HK-2 (cell line): ENCODE results near the gene CLDN9.

Source experiments
- DNase-seq: peaks from one replicate; pipeline ENCODE4 v3.0.0-alpha.2; 2018; ENCODE audit not compliant: unreplicated experiment

The CLDN9 gene

DNA sequence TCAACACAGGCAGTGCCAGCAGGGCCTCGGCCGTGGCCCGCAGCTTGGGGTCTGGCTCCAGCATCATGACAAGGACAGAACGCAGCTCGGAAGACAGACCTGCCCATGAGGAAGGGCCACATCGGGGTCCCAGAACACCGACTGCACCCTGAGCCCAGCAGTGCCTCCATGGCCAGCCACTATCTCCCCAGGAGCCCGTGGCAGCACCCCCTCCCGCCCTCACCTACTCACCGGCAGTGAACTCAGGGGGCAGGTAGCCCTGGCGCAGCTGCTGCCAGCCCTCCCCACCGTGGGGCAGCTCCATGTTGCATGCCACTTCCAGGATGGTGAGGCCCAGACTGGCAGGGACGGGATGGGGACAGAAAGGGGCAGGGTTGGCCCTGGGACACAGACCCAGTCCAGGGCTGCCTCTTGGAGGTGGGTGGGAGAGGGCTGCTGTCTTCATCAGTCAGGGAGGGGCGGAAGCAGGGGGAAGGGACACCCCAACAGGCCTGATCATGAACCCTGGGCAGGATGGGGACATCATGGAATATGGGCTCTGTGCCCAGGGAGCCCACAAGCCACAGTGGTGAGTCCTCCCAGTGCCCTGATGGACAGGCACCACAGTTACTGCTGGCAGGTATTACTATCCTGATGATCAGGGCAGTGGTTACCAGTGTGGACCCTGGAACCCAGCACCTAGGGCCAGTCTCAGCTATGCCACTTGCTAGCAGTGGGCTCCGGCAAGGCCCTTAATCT is 38.2 kb upstream of the CLDN9 start:
- DNase-seq: no peak

DNA sequence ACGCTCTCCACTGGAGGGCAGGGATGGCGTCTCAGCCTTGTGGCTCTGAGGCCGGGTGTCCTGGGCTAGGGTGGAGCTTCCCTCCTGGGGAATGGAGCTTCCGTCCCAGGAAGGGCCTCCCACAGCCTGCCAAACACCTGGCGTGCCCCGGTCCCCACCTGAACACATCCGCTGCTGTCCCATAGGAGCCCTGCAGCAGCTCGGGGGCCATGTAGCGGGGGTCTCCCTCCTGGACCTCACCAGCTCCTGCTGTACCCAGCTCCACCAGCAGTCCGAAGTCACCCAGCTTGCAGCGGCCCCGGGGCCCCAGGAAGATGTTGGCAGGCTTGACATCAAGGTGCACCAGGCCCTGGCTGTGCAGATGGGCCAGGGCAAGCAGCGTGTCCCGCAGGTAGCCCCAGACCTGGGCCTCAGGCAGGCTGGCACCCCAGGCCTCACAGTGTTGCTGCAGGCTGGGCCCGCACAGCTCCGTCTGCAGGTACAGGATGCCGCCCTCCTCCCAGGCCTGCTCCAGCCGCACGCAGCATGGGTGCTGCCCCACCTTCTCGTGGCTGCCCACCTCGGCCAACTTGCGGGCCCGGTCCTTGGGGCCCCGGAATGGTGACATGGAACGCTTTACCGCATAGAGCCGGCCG is 37.4 kb upstream of the CLDN9 start:
- DNase-seq: no peak

DNA sequence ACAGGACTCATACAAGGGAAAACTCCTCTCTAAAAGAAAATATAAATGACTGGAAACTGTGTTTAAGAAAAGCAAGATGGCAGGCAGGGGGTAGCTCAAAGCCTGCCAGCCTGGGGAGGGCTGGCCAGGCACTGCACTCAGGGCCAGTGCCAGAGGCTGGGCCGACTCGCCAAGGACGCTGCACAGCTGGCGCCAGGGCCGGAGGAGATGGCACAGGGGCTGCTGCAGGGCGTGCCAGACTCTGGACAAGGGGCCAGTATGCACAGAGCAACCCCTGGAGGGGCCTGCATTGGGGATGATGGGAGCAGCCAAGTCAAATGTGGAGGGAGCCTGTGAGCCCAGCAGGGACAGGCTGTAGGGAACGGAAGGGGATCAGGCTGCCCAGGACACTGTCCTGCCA is 36.5 kb upstream of the CLDN9 start:
- no peak for DNase-seq

DNA sequence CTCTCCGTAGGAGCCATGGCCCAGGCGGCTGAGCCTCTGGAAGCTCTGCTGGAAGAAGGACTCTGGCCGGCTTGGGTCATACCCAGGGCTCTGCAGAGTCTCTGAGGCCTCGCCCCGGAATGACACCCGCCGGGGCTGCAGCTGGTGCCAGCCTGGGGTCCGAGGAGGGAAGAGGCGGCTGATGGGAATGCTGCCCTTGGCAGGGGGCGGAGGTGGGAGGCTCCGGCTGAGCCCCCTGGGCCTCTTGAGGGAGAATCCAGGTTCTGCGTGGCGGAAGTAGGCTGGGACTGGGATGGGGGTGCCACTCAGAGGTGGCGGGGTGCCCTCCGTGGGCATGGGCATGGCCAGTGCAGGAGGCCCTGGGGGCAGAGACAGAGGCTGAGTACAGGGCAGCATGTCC is 36.0 kb upstream of the CLDN9 start:
- no peak for DNase-seq

DNA sequence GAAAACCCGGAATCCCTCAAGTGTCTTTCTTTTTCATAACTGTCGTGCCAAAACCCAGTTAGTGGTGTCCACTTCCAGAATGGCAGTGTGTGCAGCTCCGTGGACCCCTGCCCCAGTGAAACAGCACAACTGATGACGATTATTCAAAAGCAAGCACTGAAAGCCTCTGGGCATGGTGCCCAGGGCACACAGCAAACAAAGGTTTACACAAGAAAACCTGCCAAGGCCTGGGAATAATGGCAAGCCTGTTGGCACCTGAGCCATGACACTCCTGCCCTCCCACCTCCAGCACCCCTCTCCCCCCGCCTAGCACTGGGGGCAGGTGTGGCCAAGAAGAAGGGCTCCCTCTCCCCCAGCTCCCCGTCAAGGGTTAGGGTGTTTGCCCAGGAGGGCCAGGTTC is 35.3 kb upstream of the CLDN9 start:
- DNase-seq: no peak

DNA sequence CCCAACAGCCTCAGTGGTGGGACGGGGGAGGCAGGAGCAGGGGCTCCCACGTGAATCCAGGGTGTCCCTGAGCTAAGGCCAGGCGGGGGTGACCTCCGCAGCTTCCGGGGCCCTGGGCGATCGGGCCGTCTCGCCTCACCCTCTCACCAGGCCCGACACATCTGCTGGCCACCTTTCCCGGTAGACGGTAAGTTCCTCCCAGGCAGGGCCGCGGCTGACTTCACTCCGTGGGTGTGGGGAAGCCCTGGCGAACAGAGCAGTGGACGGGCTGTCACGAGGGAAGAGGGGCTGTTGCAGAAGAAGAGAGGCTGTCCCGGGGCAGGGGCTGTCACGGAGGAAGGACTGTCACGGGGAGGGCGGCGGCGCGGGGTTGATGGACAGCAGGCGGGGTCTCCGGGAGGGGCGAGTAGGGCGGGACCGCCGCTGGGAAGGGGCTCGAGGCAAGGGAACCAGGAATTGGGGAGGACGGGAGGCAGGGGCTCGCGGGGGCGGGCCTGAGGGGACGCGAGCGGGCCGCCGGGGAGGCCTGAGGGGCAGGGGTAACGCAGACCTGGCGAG is 33.0 kb upstream of the CLDN9 start:
- DNase-seq: peak; percentile 38

DNA sequence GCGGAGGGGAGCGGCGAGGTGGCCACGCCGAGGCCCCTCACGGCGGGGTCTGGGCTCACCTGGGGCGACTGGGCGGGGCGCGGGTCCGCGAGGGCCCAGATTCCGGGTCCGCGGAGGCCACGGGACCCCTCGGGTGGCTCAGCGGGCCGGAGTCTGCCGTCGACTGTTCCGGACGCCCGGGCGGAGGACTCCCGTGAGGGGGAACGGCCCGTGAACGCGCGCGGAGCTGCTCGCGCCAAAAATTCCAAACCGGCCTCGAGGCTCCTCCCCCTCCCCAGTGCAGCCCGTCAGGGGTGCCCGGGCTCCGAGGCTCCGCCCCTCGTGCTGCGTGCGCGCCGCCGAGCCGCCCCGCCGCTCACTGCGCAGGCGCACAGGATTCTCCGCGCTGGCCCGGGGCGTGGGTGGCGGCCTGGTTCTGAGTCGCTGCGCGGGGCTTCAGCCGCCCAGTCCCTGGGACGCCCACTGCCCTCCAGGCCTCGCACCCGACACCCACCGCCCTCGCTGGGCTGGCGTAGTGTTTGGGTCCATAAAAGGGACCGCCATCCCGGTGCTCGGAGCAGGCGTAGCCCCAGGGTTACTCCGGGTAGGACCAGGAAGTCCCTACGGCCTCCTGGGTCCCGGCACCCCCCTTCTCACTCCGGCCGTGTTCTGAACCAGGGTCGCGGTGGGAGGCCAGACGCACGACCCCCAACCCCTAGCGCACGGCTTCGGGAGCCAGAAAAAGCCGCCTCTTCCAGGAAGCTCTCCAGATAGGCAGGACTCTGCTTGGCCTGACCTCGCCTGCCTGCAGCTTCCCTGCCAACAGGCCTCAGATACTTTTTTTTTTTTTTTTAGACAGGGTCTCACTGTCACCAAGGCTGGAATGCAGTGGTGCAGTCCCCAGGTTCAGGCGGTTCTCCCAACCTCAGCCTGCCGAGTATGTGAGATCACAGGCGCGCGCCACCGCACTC is 32.2 kb upstream of the CLDN9 start, which contains the start of gene PKMYT1:
PKMYT1 (minus strand) TSS at position 220 of the 950 bp plus-strand sequence. CDS start 789 bp downstream, outside the sequence.
- DNase-seq: peak; percentile 86

DNA sequence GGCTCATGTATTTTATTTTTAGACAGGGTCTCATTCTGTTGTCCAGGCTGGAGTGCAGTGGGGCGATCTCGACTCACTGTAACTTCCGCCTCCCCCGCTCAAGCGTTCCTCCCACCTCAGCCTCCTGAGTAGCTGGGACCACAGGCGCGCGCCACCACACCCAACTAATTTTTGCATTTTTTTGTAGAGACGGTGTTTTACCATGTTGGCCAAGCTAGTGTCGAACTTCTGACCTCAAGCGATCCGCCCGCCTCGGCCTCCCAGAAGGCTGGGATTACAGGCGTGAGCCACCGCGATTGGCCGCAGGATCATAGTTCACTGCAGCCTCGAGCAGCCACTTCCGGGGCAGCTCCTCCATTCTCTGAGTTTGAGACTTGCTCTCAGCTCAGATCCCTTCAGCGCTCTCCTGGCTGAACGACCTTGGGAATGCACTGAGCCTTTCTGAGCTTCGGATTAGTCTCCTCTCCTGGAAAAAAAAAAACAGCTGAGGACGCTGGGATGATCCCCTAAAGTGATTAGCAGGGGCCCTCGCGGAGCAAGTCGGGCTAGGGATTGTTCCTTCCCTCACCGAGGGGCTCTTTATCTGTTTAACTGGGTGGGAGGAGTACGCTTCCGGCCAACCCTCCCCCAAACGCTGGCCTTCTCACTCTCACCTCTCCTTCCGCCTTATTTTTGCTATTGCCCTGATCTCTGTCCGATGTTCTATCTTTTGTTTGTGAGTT is 31.4 kb upstream of the CLDN9 start:
- no peak for DNase-seq

DNA sequence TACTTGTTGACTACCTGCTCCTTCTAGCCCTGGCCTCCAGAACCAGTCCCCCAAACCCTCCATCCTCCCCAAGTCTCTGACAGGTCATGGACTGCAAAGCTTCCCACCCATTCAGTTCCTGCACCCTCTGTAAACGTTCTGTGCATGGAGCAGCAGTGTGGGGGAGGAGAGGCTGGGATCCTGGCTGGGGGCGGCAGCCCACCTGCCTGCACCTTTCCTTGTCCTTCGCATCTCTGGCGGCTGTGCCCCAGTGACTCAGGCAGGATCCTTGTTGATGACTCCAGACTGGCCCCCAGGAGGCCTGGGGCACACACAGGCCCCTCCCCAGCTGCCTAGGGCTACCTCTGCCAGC is 30.8 kb upstream of the CLDN9 start:
- DNase-seq: no peak

DNA sequence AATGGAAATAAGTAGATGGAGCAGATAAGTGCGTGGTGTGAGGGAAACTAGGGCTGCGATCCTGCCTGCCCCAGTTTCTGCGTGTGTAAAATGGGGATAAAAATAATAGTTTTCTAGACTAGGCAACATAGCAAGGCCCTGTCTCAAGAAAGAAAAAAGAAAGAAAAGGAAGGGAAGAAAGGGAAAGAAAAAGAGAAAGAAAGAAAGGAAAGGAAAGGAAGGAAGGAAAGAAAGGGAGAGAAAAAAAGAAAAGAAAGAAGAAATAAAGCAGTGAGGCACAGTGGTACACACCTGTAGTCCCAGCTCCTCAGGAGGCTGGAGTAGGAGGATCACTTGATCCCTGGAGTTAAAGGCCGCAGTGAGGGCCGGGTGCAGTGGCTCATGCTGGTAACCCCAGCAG is 30.3 kb upstream of the CLDN9 start:
- no peak for DNase-seq

DNA sequence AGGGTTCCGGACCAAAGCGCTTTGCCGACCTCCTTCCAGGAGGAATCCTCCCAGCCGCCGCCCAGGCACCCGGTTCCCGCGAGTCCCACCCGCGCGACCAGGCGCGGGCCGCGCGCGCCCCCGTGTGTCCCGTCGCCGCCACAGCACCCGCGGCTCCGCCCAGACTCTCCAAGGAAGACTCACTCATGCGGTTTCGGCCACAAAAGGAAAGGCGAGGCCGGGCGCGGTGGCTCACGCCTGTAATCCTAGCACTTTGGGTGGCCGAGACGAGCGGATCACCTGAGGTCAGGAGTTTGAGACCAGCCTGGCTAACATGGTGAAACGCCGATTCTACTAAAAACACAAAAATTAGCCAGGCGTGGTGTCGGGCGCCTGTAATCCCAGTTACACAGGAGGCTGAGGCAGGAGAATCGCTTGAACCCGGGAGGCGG is 29.0 kb upstream of the CLDN9 start:
- peak; percentile 88 for DNase-seq

DNA sequence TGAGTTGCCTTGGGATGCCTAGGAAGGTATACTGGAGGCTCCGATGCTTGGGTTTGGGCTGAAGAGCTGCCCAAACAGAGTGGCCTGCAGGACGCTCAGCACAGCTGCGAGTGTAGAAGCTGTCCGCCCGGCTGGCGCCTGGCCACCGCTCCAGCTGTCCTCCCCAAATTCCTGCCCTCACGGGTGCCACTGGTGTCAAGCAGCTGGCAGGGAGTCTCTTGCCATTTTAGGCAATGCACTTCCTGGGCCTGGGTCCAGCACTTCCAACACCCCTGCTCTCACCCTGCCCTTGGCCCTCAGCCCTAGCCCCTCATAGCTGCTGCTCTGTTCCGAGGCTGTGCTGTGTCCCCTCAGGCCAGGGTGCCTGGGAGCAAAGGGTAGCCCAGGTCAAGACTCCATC is 27.3 kb upstream of the CLDN9 start:
- no peak for DNase-seq

DNA sequence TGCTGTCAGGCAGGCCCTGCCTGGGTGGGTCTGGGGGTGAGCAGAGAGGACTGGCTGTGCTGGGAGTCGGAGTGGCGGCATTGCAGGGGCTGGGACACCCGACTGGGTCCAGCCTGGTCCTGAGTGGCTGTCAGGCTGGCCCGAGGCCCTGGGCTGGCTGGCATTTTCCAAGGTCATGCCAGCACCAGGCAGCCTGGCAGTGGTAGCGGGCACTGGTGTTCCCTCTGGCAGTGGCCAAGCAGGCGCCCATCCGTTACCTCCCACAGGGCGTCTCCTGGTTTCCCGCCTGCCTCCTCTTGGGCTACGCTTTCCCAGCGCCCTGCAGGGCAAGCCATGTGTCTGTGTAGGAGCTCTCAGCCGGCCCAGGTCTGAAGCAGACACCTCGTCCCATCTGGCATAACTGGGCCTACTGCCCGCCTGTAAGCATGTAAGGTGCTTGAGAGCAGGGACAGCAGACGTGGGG is 26.8 kb upstream of the CLDN9 start:
- no peak for DNase-seq

DNA sequence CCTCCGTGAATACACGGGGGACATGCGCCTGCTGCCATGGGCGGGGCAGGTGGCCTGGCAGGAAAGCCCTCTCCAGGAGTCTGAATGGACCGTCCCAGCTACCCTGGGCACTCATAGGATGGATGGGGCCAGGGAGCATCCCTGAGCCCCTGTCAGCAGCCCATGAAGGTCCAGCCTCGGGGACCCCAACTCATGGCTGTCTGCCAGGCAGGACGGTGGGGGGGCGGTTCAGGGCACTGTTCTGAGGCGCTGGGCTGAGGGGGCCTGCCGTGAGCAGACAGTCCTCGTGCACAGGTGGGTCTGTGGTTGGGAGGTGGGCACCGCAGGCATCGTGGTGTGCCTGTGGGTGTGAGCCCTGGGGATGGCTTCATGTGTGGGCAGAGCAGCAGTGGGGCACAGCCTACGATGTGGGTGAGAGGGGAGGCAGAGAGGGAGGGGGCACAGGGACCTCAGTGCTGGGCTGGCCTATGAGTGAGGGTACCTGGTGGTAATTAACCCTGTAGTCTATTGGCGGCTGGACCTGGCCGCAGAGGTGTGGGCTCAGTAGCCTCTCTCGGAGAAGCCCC is 26.0 kb upstream of the CLDN9 start:
- no peak for DNase-seq

DNA sequence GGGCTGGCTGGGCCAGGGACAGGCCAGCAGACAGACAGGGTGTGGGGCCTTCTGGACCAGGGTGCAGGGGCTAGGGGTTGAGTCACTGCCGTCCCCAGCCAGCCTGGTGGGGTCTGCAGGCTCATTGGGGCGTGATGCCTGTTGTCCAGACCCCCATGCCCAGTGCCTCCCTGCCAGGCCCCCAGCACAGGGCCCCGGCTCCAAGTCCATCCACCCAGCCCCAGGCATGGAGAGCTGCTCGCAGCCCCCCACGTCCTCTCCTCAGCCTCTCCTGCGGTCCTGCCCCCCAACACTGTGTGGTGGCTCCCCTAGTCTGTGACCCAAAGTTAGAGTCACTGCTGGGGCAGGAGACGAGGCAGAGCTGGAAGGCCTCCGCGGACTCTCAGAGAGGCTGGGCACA is 25.4 kb upstream of the CLDN9 start:
- no peak for DNase-seq

DNA sequence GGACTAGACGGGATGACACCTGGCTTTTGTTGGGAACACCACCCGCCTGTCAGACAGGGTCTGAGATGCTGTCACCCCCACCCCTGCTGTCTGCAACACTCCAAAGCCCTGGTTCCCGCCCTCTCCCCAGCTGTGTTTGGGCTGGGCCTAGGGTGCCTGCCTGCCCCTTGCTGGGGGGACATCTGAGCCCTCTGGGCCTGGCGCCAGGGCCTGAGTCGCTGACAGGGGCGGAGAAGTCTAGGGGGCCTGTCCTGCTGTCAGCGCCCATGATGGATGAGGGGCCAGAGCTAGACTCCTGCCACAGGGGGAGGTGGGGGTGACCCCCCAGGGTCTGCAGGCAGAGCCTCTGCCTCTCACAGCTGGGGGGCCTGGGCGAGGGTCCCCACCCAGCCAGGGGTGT is 24.9 kb upstream of the CLDN9 start:
- DNase-seq: no peak

DNA sequence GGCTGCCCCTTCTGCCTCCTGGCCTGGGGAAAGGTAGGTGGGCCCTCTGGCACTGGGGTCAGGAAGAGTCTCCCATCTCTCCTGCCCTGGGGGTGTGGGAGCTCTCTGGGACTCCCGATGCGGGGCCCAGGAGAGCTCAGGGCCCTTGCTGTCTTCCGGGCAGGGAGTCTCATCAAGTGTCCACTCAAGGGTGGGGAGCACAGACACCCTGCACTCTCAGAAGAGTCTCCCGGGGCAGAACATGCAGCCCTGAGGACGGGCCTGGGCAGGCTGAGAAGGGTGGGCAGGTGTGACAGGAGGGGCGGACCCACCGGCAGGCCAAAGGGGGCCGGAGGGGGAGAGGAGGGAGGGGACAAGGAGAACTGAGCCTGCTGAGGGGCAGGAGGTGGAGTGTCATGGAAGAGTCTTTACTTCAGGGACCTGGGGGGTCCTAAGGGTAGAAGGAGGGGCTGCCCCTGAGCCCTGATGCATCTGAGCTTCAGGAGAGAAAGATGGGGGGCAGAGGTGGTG is 24.1 kb upstream of the CLDN9 start:
- no peak for DNase-seq

DNA sequence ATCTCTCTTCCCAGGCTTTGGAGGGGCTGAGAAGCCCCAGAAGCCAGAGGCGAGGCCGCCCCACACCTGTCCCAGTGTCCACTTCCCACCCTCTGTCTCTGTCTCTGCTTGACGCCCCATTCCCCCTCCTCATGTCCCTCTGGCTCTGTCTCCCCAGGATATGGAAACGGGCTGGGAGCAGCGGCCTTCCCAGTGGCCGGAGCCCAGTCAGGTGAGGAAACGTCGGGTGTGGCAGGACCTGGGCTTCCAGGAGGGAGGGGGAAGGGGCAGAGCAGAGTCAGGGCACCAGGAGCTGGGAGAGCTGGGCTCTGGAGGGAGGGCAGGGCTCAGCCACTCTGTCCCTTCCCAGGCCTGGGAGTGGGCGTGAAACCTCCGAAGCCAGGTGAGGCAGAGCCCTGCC is 21.8 kb upstream of the CLDN9 start:
- DNase-seq: no peak

DNA sequence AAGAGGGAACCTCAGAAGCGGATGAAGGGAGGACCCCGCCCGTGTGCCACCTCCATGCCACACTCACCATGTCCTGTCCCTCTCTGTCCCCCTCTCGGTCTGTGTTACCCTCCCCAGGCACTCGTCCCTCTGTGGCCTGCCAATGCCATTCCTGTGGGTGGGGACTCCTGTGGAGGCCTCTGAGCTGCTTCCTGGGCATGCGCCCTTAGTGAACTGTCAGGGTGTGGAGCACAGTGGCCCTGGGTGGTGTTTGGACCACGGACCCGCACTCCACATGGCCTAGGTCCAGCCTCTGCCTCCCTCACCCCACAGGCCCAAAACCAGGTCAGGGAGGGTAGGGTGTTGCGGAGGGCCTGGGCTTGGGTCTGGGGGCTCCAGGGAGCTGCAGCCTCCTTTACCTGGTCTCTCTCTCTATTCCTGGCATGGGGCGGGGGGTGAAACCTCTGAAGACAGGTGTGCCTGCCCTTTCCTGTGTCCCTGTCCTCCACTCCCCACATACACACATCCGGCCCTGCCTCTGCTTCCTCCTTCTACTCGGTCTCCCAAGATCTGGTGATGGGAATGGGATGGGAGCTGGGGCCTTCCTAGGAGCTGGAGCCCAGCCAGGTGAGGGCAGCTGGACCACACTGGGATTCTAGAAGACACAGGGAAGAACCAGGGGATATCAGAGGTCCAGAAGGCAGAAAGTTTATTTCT is 21.0 kb upstream of the CLDN9 start:
- no peak for DNase-seq

DNA sequence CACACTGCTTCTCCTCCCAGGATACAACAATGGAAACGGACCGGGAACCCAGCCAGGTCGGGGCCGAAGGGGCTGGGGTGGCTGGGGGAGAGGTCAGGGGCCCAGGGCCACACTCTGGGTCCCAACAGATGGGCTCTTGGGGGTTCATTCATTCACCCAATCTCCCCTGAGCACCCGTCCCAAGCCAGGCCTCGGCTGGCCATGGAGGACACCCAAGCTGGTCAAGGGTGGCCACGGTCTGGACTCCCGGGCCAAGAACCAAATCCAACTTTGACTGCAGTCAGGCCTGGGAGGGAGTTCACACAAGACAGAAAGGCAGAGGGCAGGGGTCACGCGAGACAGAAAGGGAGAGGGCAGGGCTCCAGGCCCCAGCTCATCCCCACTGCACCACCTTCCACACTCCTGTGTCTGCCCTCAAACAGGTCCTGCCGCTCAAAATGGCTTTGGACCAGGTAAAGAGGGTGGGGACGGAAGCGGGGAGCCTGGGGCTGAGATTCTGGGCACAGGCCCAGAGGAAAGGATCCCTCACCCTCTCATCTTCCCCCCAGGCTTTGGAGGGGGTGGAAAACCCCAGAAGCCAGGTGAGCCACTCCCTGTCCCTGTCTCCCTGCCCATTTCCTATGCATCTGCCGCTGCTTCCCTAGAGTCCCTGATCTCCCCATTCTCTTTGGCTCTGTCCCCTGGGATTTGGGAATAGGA is 20.2 kb upstream of the CLDN9 start:
- no peak for DNase-seq
